GM23338 (cell line): ENCODE data around the gene TNIP2. TPM values are rescaled to one million over a fixed set of nuclear protein-coding genes. Genes with fewer than 3 reads are reported as not detected.

Experiments used
- ATAC-seq: fragments of 200-7000 bp; cut with Tn5 transposase; 3 replicates; pipeline ENCODE4 v1.9.1; 2020
- DNase-seq: peaks from one replicate; pipeline ENCODE4 v3.0.0-alpha.2; 2015; ENCODE audit warnings: low spot score
- H2AFZ ChIP-seq: fragments of 200-600 bp; sonication (generic); 2 replicates; pipeline ENCODE4 v1.8.0; 2016; ENCODE audit warnings: antibody characterized with exemption, mild to moderate bottlenecking, moderate library complexity
- H3F3A ChIP-seq: fragments of 200-600 bp; sonication (generic); replicated peaks from 2 replicates; pipeline ENCODE4 v1.8.0; 2017; ENCODE audit warnings: antibody characterized with exemption, mixed run types, low read depth
- H3K27ac ChIP-seq: fragments of 200-600 bp; sonication (generic); 2 replicates; pipeline ENCODE4 v1.6.1; 2016; ENCODE audit warnings: low read depth
- H3K27me3 ChIP-seq: fragments of 200-600 bp; sonication (generic); 2 replicates; pipeline ENCODE4 v1.8.0; 2016; ENCODE audit warnings: mild to moderate bottlenecking, mixed run types, moderate library complexity; ENCODE audit not compliant: insufficient read depth
- H3K36me3 ChIP-seq: fragments of 200-600 bp; sonication (generic); 2 replicates; pipeline ENCODE4 v1.8.0; 2016; ENCODE audit warnings: mild to moderate bottlenecking; ENCODE audit not compliant: insufficient read depth
- H3K4me1 ChIP-seq: fragments of 200-600 bp; sonication (generic); 2 replicates; pipeline ENCODE4 v1.8.0; 2016; ENCODE audit warnings: mild to moderate bottlenecking, moderate library complexity; ENCODE audit not compliant: insufficient read depth
- H3K4me2 ChIP-seq: fragments of 200-600 bp; sonication (generic); 2 replicates; pipeline ENCODE4 v1.7.1; 2017; ENCODE audit warnings: mixed run types
- H3K4me3 ChIP-seq: fragments of 200-600 bp; sonication (generic); 2 replicates; pipeline ENCODE4 v1.6.1; 2016; ENCODE audit warnings: mixed run types
- H3K79me2 ChIP-seq: fragments of 200-600 bp; sonication (generic); replicated peaks from 2 replicates; pipeline ENCODE4 v1.8.0; 2017; ENCODE audit warnings: mild to moderate bottlenecking; ENCODE audit not compliant: insufficient read depth
- H3K9me2 ChIP-seq: fragments of 200-600 bp; sonication (generic); 2 replicates; pipeline ENCODE4 v1.8.0; 2017; ENCODE audit not compliant: insufficient read depth
- H4K20me1 ChIP-seq: fragments of 200-600 bp; sonication (generic); replicated peaks from 2 replicates; pipeline ENCODE4 v1.8.0; 2017; ENCODE audit warnings: mild to moderate bottlenecking; ENCODE audit not compliant: insufficient read depth
- H3K27ac Mint-ChIP-seq: 2 replicates; pipeline ENCODE4 v1.8.0; 2020; ENCODE audit warnings: inconsistent platforms, mild to moderate bottlenecking, moderate library complexity, mixed read lengths
- H3K27me3 Mint-ChIP-seq: 3 replicates; pipeline ENCODE4 v1.8.0; 2022; ENCODE audit warnings: low read depth, mild to moderate bottlenecking, moderate library complexity, mixed read lengths, inconsistent platforms; ENCODE audit not compliant: insufficient read depth, poor library complexity
- H3K36me3 Mint-ChIP-seq: 3 replicates; pipeline ENCODE4 v1.8.0; 2021; ENCODE audit warnings: low read depth, mild to moderate bottlenecking, inconsistent platforms, moderate library complexity, mixed read lengths
- H3K4me1 Mint-ChIP-seq: 3 replicates; pipeline ENCODE4 v1.8.0; 2020; ENCODE audit warnings: mild to moderate bottlenecking, inconsistent platforms, mixed read lengths
- H3K4me3 Mint-ChIP-seq: 3 replicates; pipeline ENCODE4 v1.8.0; 2021; ENCODE audit warnings: moderate library complexity, mild to moderate bottlenecking, inconsistent platforms, mixed read lengths
- H3K9me3 Mint-ChIP-seq: 3 replicates; pipeline ENCODE4 v1.8.0; 2020; ENCODE audit warnings: moderate library complexity, mild to moderate bottlenecking, inconsistent platforms, mixed read lengths
- CREB1 ChIP-seq: fragments of 250-450 bp; sonication (Bioruptor Pico); IDR thresholded peaks from 2 replicates; pipeline ENCODE4 v1.5.0; 2020; ENCODE audit warnings: low read depth, mild to moderate bottlenecking, moderate library complexity
- EZH2 ChIP-seq: fragments of 200-600 bp; sonication (generic); IDR thresholded peaks from one replicate; pipeline ENCODE4 v1.8.0; 2017; ENCODE audit warnings: antibody characterized with exemption, mild to moderate bottlenecking, low read depth; ENCODE audit not compliant: unreplicated experiment
- EZH2phosphoT487 ChIP-seq: fragments of 200-600 bp; sonication (generic); IDR thresholded peaks from one replicate; pipeline ENCODE4 v1.8.1; 2018; ENCODE audit warnings: antibody characterized with exemption; ENCODE audit not compliant: unreplicated experiment
- JUNB ChIP-seq: IDR thresholded peaks from one replicate; pipeline ENCODE4 v1.6.1; 2016; ENCODE audit warnings: antibody characterized with exemption; ENCODE audit not compliant: unreplicated experiment
- NANOG ChIP-seq: IDR thresholded peaks from 2 replicates; pipeline ENCODE4 v1.6.1; 2016; ENCODE audit warnings: antibody characterized with exemption, borderline replicate concordance
- POLR2AphosphoS5 ChIP-seq: IDR thresholded peaks from 2 replicates; pipeline ENCODE4 v1.6.1; 2016; ENCODE audit warnings: antibody characterized with exemption, low read depth
- STAT1 ChIP-seq: IDR thresholded peaks from one replicate; pipeline ENCODE4 v1.6.1; 2016; ENCODE audit warnings: antibody characterized with exemption; ENCODE audit not compliant: unreplicated experiment
- ZNF114 ChIP-seq: fragments of 250-450 bp; sonication (Bioruptor Pico); IDR thresholded peaks from 2 replicates; pipeline ENCODE4 v1.5.0; 2020; ENCODE audit warnings: mild to moderate bottlenecking, moderate library complexity
- ZNF331 ChIP-seq: fragments of 250-450 bp; sonication (Bioruptor Pico); IDR thresholded peaks from 2 replicates; pipeline ENCODE4 v1.5.0; 2020; ENCODE audit warnings: low read depth, mild to moderate bottlenecking, moderate library complexity
- ZNF462 ChIP-seq: fragments of 250-450 bp; sonication (Bioruptor Pico); IDR thresholded peaks from 2 replicates; pipeline ENCODE4 v1.5.0; 2020; ENCODE audit warnings: mild to moderate bottlenecking, moderate library complexity
- polyA plus RNA-seq: library from polyadenylated mRNA; unstranded; fragments of >200 nt; fragmentation: Nextera tagmentation; extraction: Ambion mirVana; gene quantifications from 2 replicates; pipeline ENCODE4 v1.2.1, GENCODE V29; 2016
- total RNA-seq: library from RNA; depleted of rRNA; stranded (reverse); fragments of >200 nt; shearing (Covaris generic); gene quantifications from 2 replicates; pipeline ENCODE4 v1.2.3, GENCODE V29; 2014
- TF ChIP-seq, protein P1 (sequence below), 2 experiments: fragments of 200-600 bp in 1 of 2; sonication (generic) in 1 of 2; conservative IDR thresholded peaks; 2 replicates each; pipeline versions ENCODE4 v1.5.1 to v1.6.1; 2016 to 2017; ENCODE audit warnings: antibody characterized with exemption in 2 of 2, low read depth in 2 of 2, mild to moderate bottlenecking in 2 of 2, moderate library complexity in 1 of 2
- TF ChIP-seq, protein P2 (sequence below): IDR thresholded peaks from 2 replicates; pipeline ENCODE4 v1.6.1; 2016; ENCODE audit warnings: antibody characterized with exemption
- TF ChIP-seq, protein P3 (sequence below): IDR thresholded peaks from one replicate; pipeline ENCODE4 v1.6.1; 2018; ENCODE audit warnings: antibody characterized with exemption; ENCODE audit not compliant: unreplicated experiment

TNIP2 gene
- total and polyA plus RNA-seq, 2 experiments from 2014 or later, result 34.8 to 61.4 TPM

DNA sequence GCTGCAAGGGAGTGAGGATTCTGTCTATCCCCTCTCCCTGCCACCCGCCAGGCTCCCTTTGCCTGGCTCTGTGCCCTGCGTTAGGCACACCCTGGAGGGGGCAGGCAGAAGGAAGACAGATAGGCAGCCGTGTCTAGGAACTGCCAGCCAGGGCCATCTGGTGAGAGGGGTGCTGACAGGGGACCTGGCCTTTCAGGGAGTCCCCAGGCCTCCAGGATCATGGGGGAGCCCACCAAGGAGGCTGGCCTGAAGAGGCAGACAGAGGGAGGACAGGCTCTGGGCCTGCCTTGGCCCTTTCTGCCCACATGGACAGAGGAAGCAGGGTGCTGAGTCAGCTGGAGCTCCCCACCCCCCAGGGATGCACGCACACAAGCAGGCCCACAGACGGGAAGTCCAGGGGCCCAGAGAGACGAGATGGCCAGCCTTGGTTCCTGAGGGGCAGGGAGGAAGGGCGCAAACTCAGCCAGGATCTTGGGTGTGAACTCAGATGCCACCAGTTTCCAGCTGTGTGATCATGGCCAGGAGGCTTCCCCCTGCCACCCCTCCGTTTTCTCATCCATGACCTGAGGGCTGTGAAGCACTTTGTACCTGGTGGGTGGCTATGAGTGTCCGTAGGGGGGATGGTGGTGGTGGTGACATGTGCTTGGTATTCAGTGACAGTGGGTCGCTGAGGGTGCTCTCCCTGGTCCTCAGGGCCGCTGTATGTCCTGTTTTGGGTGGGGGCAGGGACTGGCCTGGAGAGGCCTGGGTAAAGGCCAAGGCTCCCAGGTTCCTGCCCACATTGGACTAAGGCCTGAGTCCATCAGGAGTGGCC is 38.6 kb upstream of the TNIP2 start:
- peaks cover 16% of the 10 kb centered on the region for H3K27me3 ChIP-seq
- DNase-seq, result no peak
- no peak overlapping the region for H3K4me3 ChIP-seq
- Mint-ChIP-seq H3K27me3 (peaks cover 26% of the 10 kb centered on the region), H3K9me3 (no peaks in the 10 kb centered on the region; the same call in 2 of the 3 replicates), H3K27ac (no peak overlapping the region), H3K4me3 (peak overlapping the region; percentile 79; the same call in 2 of the 3 replicates), H3K4me1 (peaks cover 36% of the 10 kb centered on the region), H3K36me3 (no peaks in the 10 kb centered on the region)
- H3K36me3 ChIP-seq, result no peaks in the 10 kb centered on the region
- H3F3A ChIP-seq, result 0 out of 2 replicates have a peak, but pooled peaks cover 5% of the 10 kb centered on the region
- no peak overlapping the region; the same call in 1 of the 2 replicates for H3K4me2 ChIP-seq
- ATAC-seq, result no peak
- no peaks in the 10 kb centered on the region for H3K9me2 ChIP-seq
- TF ChIP-seq ZNF331 (CRISPR knock-in tag), result no peak
- TF ChIP-seq EZH2, result no peak
- TF ChIP-seq ZNF114 (CRISPR knock-in tag), result no peak
- TF ChIP-seq, protein P1, sequence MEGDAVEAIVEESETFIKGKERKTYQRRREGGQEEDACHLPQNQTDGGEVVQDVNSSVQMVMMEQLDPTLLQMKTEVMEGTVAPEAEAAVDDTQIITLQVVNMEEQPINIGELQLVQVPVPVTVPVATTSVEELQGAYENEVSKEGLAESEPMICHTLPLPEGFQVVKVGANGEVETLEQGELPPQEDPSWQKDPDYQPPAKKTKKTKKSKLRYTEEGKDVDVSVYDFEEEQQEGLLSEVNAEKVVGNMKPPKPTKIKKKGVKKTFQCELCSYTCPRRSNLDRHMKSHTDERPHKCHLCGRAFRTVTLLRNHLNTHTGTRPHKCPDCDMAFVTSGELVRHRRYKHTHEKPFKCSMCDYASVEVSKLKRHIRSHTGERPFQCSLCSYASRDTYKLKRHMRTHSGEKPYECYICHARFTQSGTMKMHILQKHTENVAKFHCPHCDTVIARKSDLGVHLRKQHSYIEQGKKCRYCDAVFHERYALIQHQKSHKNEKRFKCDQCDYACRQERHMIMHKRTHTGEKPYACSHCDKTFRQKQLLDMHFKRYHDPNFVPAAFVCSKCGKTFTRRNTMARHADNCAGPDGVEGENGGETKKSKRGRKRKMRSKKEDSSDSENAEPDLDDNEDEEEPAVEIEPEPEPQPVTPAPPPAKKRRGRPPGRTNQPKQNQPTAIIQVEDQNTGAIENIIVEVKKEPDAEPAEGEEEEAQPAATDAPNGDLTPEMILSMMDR (conservative IDR thresholded peaks at IDR 0.05; ENCODE audit: low read depth in 2 of 2), result no peak
- TF ChIP-seq, protein P2, sequence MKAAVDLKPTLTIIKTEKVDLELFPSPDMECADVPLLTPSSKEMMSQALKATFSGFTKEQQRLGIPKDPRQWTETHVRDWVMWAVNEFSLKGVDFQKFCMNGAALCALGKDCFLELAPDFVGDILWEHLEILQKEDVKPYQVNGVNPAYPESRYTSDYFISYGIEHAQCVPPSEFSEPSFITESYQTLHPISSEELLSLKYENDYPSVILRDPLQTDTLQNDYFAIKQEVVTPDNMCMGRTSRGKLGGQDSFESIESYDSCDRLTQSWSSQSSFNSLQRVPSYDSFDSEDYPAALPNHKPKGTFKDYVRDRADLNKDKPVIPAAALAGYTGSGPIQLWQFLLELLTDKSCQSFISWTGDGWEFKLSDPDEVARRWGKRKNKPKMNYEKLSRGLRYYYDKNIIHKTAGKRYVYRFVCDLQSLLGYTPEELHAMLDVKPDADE, result no peak
- TF ChIP-seq STAT1, result no peak
- TF ChIP-seq, protein P3, sequence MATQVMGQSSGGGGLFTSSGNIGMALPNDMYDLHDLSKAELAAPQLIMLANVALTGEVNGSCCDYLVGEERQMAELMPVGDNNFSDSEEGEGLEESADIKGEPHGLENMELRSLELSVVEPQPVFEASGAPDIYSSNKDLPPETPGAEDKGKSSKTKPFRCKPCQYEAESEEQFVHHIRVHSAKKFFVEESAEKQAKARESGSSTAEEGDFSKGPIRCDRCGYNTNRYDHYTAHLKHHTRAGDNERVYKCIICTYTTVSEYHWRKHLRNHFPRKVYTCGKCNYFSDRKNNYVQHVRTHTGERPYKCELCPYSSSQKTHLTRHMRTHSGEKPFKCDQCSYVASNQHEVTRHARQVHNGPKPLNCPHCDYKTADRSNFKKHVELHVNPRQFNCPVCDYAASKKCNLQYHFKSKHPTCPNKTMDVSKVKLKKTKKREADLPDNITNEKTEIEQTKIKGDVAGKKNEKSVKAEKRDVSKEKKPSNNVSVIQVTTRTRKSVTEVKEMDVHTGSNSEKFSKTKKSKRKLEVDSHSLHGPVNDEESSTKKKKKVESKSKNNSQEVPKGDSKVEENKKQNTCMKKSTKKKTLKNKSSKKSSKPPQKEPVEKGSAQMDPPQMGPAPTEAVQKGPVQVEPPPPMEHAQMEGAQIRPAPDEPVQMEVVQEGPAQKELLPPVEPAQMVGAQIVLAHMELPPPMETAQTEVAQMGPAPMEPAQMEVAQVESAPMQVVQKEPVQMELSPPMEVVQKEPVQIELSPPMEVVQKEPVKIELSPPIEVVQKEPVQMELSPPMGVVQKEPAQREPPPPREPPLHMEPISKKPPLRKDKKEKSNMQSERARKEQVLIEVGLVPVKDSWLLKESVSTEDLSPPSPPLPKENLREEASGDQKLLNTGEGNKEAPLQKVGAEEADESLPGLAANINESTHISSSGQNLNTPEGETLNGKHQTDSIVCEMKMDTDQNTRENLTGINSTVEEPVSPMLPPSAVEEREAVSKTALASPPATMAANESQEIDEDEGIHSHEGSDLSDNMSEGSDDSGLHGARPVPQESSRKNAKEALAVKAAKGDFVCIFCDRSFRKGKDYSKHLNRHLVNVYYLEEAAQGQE, result no peak
- no peak for TF ChIP-seq POLR2AphosphoS5
- no peak for TF ChIP-seq ZNF462
- no peak for TF ChIP-seq JUNB
- TF ChIP-seq EZH2phosphoT487, result no peak
- TF ChIP-seq NANOG, result no peak
- no peak for TF ChIP-seq CREB1
- H3K4me1 ChIP-seq, result peaks cover 10% of the 10 kb centered on the region
- no peaks in the 10 kb centered on the region for H4K20me1 ChIP-seq
- H3K79me2 ChIP-seq, result no peaks in the 10 kb centered on the region
- H2AFZ ChIP-seq, result no peak overlapping the region
- H3K27ac ChIP-seq, result no peak overlapping the region
